HG03064 (cell line): ENCODE results near the gene NF2.

Experiments
- ATAC-seq: cut with Tn5 transposase; IDR thresholded peaks from one replicate; pipeline ENCODE4 v1.9.1; 2021; ENCODE audit warnings: low read depth; ENCODE audit not compliant: unreplicated experiment

The NF2 gene

GRCh38 chr22:29660021-29660420 is 56.6 kb downstream of the NF2 start:
- no peak for ATAC-seq

DNA sequence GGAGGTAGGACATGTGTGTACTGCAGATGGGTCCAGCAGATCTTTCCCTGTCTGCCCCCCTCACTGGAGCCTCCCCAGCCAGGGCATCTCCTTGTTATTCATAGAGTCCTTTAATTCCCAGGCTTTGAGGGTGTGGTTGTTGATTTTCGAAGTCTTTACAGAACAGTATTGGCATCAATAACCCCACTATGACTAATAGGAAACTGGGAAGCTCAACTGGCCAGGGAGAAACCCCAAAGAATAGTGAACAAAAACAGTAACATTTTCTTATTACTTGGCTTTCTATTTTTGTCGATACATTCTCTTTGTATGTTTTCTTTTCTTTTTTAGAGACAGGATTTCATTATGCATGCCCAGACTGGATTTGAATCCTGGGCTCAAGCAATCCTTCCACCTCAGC is 57.9 kb downstream of the NF2 start:
- no peak for ATAC-seq

- no peak for ATAC-seq
These were observed 59.9 kb downstream of the NF2 start for GRCh38 chr22:29663180-29663821.

- no peak for ATAC-seq
These were observed 62.1 kb downstream of the NF2 start for GRCh38 chr22:29665486-29665885.

DNA sequence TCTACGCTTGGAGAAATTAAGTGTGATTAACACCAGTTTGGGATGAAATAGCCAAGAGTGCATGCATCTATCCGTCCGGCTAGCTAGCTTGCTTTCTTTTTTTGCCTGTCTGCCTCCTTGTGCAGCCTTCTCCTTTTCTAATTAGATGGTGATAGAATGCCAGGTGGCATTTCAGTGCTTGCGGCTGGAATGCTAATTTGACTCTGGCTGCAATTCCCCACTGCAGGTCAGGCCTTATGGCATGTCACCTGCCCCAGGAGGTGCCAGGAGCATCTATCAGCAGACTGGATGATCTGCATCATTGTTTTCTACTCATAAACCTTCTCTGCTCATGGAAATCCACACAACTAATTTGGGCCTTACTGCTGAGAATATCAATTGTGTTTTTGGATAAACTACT is 65.2 kb downstream of the NF2 start:
- no peak for ATAC-seq

GRCh38 chr22:29670626-29671025 is 67.2 kb downstream of the NF2 start:
- no peak for ATAC-seq

DNA sequence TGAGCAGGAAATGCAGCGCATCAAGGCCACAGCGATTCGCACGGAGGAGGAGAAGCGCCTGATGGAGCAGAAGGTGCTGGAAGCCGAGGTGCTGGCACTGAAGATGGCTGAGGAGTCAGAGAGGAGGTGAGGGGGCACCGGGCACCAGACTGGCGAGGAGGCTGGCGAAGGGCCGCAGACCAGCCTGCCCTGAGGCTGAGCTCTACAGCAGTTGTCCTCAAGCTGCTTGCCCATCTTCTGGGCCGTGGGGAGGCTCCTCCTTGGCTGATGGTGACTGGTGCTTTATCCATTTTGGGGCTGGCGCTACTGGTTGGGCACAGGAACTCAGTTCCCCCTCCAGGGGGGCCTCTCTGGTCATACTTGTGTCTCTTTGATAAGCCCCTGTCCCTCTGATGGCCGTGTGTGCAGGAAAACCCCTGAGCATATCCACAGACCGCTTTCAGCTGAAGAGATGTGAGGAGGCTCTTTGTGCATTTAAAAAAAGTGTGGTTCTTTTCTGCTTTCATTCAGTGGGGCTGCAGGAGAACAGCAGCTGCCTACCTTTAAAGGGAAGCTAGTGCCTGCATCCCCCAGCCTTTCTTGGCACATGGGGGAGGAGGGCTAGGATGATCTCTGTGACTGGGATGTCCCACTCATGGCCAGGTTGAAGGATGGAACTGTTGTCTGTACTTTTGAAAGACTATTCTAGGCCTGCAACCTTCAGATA is 70.1 kb downstream of the NF2 start:
- ATAC-seq: no peak

GRCh38 chr22:29674121-29674520 is 70.7 kb downstream of the NF2 start:
- ATAC-seq: no peak

- no peak for ATAC-seq
These were observed 75.9 kb downstream of the NF2 start for GRCh38 chr22:29679316-29679715.

GRCh38 chr22:29683536-29683935 is 80.1 kb downstream of the NF2 start:
- no peak for ATAC-seq

GRCh38 chr22:29684244-29684643 is 80.8 kb downstream of the NF2 start:
- no peak for ATAC-seq

- no peak for ATAC-seq
These were observed 85.9 kb downstream of the NF2 start for GRCh38 chr22:29689206-29689879.

- no peak for ATAC-seq
These were observed 86.4 kb downstream of the NF2 start for GRCh38 chr22:29689880-29690213.

GRCh38 chr22:29690476-29690875 is 87.0 kb downstream of the NF2 start:
- ATAC-seq: no peak

- no peak for ATAC-seq
These were observed 88.3 kb downstream of the NF2 start for GRCh38 chr22:29691636-29692326.

- ATAC-seq: no peak
These were observed 88.9 kb downstream of the NF2 start for GRCh38 chr22:29692327-29692640.

DNA sequence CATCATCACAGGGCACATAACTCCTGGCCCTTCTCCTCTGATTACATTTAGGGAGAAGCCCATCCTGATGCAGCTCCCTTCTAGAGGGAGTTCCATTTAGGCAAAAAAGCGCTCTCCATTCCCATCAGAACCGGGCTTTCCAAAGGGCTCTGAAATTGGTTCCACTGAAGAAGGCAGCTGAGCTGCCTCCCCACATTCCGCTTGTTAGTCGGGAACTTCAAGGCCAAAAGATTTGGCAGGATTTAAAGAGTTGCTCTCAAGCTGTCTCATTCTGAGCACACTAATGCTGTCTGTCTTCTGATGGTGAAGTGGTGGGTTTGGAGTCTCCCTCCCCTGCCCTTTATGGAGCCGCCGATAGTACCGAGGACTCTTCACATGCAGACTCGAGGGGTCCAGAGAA is 89.7 kb downstream of the NF2 start:
- no peak for ATAC-seq

DNA sequence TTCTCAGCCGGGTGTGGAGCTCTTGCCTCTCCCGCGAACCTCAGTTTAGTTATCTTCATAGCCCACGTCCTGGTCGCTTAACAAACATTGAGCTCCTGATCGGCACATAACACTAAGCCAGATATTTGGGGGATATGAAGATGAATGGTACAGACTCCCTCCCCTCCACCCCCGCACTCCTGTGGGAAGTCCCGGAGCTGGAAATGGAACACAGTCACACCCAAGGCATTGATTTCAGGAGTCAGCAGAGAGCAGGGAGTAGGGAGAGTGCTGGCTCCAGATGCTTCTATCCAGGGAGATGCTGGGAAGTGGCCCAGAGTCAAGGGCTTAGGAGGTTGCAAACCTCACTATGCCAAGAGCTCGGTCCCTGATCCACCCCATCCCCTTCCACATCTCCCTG is 90.2 kb downstream of the NF2 start:
- ATAC-seq: no peak

GRCh38 chr22:29695129-29695926 is 91.9 kb downstream of the NF2 start:
- no peak for ATAC-seq

GRCh38 chr22:29697853-29698598 is 94.6 kb downstream of the NF2 start:
- ATAC-seq: no peak
